Liver (tissue), 3 donors: Measurements from ENCODE around the gene SH2D3A.

Source experiments
- GABPA ChIP-seq, 2 donors: IDR thresholded peaks in 1 of 2; conservative IDR thresholded peaks in 1 of 2; 2 replicates each; pipeline ENCODE4 v1.6.1; 2016; ENCODE audit warnings: antibody characterized with exemption in 2 of 2, mild to moderate bottlenecking in 1 of 2, moderate library complexity in 1 of 2
- RAD21 ChIP-seq, 2 donors: IDR thresholded peaks; 2 replicates each; pipeline ENCODE4 v1.6.1; 2016; ENCODE audit warnings: antibody characterized with exemption in 2 of 2, mild to moderate bottlenecking in 2 of 2
- ZBTB33 ChIP-seq: IDR thresholded peaks from 2 replicates; pipeline ENCODE4 v1.6.1; 2016; ENCODE audit warnings: antibody characterized with exemption
- TF ChIP-seq, protein P1 (sequence below): fragments of 150-350 bp; IDR thresholded peaks from 2 replicates; pipeline ENCODE4 v1.5.1; 2017; ENCODE audit warnings: improper control_type of control experiment, low read depth, low read length; ENCODE audit not compliant: missing input control
- TF ChIP-seq, protein P2 (sequence below): IDR thresholded peaks from 2 replicates; pipeline ENCODE4 v1.6.1; 2016; ENCODE audit warnings: antibody characterized with exemption
- donor health status: healthy.
- donor health status: healthy.

DNA sequence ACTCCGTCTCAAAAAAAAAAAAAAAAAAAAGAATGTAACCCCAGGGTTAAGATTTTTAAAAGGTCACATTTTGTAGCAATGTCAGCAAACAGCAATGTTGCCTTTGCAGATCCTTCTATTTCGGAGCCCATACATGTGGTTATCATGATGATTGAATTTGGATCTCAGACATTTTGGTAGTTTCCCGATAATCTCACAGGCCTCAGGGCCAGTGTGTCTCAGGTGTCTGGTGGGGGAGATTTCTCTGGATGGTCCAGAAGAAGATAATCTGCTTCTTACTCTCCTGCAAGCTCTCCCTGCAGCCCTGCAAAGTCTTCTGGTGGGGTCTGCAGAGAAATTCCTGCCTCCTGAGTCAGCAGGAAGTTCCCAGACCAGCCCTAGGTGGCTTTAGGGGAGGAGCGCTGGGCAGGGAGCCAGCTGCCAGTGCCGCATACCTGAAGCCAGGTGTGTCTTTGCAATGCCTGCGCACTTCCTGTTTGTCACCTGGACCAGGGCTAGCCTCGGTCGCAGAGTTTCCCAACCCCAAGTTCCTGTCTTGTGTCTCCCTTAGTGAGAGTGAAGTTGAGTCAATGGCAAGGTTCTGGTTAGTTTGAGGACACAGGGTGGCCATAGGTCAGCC lies 1.4 kb downstream of the SH2D3A start:
- TF ChIP-seq, protein P1, sequence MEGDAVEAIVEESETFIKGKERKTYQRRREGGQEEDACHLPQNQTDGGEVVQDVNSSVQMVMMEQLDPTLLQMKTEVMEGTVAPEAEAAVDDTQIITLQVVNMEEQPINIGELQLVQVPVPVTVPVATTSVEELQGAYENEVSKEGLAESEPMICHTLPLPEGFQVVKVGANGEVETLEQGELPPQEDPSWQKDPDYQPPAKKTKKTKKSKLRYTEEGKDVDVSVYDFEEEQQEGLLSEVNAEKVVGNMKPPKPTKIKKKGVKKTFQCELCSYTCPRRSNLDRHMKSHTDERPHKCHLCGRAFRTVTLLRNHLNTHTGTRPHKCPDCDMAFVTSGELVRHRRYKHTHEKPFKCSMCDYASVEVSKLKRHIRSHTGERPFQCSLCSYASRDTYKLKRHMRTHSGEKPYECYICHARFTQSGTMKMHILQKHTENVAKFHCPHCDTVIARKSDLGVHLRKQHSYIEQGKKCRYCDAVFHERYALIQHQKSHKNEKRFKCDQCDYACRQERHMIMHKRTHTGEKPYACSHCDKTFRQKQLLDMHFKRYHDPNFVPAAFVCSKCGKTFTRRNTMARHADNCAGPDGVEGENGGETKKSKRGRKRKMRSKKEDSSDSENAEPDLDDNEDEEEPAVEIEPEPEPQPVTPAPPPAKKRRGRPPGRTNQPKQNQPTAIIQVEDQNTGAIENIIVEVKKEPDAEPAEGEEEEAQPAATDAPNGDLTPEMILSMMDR: no peak
- no peak for TF ChIP-seq ZBTB33
- TF ChIP-seq RAD21 (IDR thresholded peaks at IDR 0.05): no peak
- TF ChIP-seq, protein P2, sequence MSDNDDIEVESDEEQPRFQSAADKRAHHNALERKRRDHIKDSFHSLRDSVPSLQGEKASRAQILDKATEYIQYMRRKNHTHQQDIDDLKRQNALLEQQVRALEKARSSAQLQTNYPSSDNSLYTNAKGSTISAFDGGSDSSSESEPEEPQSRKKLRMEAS: no peak
- TF ChIP-seq GABPA (IDR thresholded peaks at IDR 0.05 in 1 of 2, conservative IDR thresholded peaks at IDR 0.05 in 1 of 2): no peak
